GM21723 (cell line): ENCODE results near the gene CMA1.
"Not testable (repeated sequence)": the region's sequence is repeated elsewhere in the genome, so short reads cannot be mapped to it uniquely, and the experiment has no call there.

ENCODE experiments used
- ATAC-seq: cut with Tn5 transposase; IDR thresholded peaks from one replicate; pipeline ENCODE4 v1.9.1; 2021; ENCODE audit warnings: mild to moderate bottlenecking, moderate library complexity; ENCODE audit not compliant: unreplicated experiment

Gene CMA1, protein sequence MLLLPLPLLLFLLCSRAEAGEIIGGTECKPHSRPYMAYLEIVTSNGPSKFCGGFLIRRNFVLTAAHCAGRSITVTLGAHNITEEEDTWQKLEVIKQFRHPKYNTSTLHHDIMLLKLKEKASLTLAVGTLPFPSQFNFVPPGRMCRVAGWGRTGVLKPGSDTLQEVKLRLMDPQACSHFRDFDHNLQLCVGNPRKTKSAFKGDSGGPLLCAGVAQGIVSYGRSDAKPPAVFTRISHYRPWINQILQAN

GRCh38 chr14:24508155-24508840 is at the start of gene CMA1:
TSS of gene CMA1 (minus strand) at chr14:24508265. CDS start at chr14:24508235, 30 bp downstream.
- ATAC-seq = peak; percentile 86

DNA sequence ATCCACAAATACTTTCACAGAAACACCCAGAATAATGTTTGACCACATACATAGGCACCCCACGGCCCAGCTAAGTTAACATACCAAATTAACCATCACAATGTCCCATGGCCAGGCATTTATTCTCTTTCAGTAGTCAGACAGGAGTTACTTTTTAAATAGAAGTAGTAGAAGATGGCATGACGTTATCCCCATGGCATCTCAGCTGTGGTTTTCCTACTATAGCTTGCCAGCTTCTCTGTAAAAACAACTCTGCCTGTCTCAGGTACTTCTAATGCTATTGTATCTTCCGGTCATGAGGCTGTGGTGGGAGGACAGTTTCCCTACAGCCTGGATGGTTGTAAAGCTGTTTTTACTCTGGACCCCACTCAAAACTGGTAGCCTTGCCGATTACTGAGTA is 48.7 kb upstream of the CMA1 start:
- ATAC-seq = no peak

GRCh38 chr14:24549064-24549463 is 41.0 kb upstream of the CMA1 start:
- ATAC-seq = not testable (repeated sequence)

GRCh38 chr14:24542346-24542936 is 34.4 kb upstream of the CMA1 start:
- ATAC-seq = no peak

GRCh38 chr14:24535737-24536136 is 27.7 kb upstream of the CMA1 start:
- no peak for ATAC-seq

GRCh38 chr14:24534286-24534685 is 26.2 kb upstream of the CMA1 start:
- ATAC-seq = no peak

- not testable (repeated sequence) for ATAC-seq
Observed at GRCh38 chr14:24525877-24526620, 18.0 kb upstream of the CMA1 start.

GRCh38 chr14:24518851-24519250 is 10.8 kb upstream of the CMA1 start:
- ATAC-seq = no peak

GRCh38 chr14:24514209-24514608 is 6.1 kb upstream of the CMA1 start:
- ATAC-seq = no peak

- ATAC-seq = no peak
Observed at GRCh38 chr14:24513009-24513408, 4.9 kb upstream of the CMA1 start.

GRCh38 chr14:24506443-24506842 is 1.6 kb downstream of the CMA1 start:
- ATAC-seq = no peak

DNA sequence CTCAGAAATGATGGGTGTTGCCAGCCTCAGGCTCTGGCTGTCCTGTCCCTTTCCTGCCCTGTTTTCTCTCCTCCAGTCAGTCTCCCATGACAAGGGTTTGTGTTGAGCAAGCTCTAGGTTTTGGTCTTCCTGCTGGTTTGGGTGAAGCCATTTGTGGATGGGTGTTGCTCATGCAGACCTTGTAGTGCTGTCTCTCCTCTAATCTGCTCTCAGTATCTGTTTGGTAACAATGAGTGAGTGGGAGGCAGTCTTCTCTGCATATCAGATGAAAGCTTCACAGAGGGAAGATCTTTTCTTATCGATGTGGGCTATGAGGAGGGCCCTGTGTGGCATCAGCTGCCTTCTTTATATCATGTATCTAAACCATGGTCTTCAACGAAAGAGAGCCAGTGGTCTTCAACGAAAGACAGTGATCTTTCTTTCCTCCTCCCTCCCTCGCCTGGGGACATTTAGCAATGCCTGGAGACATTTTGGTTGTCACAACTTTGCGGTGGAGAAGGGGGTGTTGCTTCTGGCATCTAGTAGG is 3.6 kb downstream of the CMA1 start:
- no peak for ATAC-seq

GRCh38 chr14:24491586-24492408 is 16.3 kb downstream of the CMA1 start:
- not testable (repeated sequence) for ATAC-seq

GRCh38 chr14:24483604-24484252 is 24.3 kb downstream of the CMA1 start:
- no peak for ATAC-seq

DNA sequence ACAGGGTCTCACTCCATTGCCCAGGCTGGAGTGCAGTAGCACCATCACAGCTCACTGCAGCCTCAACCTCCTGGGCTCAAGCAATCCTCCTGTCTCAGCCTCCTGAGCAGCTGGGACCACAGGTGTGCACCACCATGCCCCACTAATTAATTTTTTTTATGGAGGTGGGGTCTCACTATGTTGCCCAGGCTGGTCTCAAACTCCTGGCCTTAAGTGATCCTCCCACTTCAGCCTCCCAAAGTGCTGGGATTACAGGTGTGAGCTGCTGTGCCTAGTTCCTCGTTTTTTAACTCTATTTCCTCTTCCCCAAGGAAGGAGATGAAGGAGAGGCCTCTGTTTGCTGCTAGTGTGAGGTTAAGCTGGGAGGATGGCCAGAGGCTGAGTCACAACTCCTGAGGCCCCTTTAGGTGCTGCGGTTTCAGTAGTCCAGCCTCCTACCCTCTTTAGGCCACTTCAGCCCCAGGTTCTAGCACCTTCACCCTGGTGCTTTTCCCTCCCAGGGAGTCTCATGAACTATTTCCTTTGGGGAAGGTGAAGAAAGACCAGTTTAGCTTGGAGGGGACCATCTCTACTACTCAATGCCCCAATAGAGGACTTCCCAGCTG is 25.3 kb downstream of the CMA1 start:
- ATAC-seq = not testable (repeated sequence)

GRCh38 chr14:24481622-24482324 is 26.3 kb downstream of the CMA1 start:
- peak; percentile 73 for ATAC-seq

- ATAC-seq = not testable (repeated sequence)
Observed at GRCh38 chr14:24479999-24480398, 28.1 kb downstream of the CMA1 start.

GRCh38 chr14:24475261-24475660 is 32.8 kb downstream of the CMA1 start:
- ATAC-seq = no peak

DNA sequence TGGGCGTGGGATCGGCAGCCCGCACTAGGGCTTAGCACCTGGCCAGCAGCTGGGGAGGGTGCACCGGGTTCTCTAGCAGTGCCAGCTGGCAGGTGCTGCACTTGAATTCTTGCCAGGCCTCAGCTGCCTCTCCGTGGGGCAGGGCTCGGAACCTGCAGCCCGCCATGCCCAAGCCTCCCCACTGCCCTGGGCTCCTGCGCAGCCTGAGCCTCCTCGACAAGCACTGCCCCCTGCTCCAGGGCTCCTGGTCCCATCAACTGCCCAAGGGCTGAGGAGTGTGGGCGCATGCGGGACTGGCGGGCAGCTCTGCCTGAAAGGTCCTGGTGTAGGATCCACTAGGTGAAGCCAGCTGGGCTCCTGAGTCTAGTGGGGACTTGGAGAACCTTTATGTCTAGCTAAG is 34.9 kb downstream of the CMA1 start:
- no peak for ATAC-seq
